IgD-negative memory B cell (primary cell): ENCODE data around the gene MFGE8. TPM values are rescaled to one million over a fixed set of nuclear protein-coding genes. Genes with fewer than 3 reads are reported as not detected.

Experiments
- H3K27ac Mint-ChIP-seq, 3 donors: one replicate each; pipeline ENCODE4 v1.8.0; 2020 to 2022; ENCODE audit warnings: mild to moderate bottlenecking in 3 of 3, mixed read lengths in 3 of 3, moderate library complexity in 1 of 3
- H3K27me3 Mint-ChIP-seq: one replicate; pipeline ENCODE4 v1.8.0; 2021; ENCODE audit warnings: mixed read lengths
- H3K36me3 Mint-ChIP-seq: one replicate; pipeline ENCODE4 v1.8.0; 2020; ENCODE audit warnings: mild to moderate bottlenecking, mixed read lengths
- H3K4me1 Mint-ChIP-seq, 3 donors: one replicate each; pipeline ENCODE4 v1.8.0; 2020 to 2022; ENCODE audit warnings: mixed read lengths in 3 of 3, mild to moderate bottlenecking in 1 of 3
- H3K4me3 Mint-ChIP-seq, 4 donors: one replicate each; pipeline ENCODE4 v1.8.0; 2020 to 2022; ENCODE audit warnings: mild to moderate bottlenecking in 4 of 4, mixed read lengths in 4 of 4, moderate library complexity in 3 of 4
- H3K9me3 Mint-ChIP-seq, 3 donors: one replicate each; pipeline ENCODE4 v1.8.0; 2020 to 2021; ENCODE audit warnings: mixed read lengths in 3 of 3, mild to moderate bottlenecking in 1 of 3
- polyA plus RNA-seq: library from polyadenylated mRNA; unstranded; fragments of 300-500 nt; fragmentation: Illumina TruSeq; gene quantifications from one replicate; pipeline ENCODE4 v1.2.3, GENCODE V29; 2021

MFGE8 gene
- polyA plus RNA-seq, 1 donor from 2014 or later: 4.8 TPM

- H3K4me1 Mint-ChIP-seq: peaks cover 6 to 10% (median 6%) of the 10 kb centered on the region in 3 donors
- no peaks in the 10 kb centered on the region for H3K9me3 Mint-ChIP-seq
- H3K27me3 Mint-ChIP-seq: peaks cover 13% of the 10 kb centered on the region
- H3K27ac Mint-ChIP-seq: no peak overlapping the region
- H3K4me3 Mint-ChIP-seq: no peak overlapping the region
- peaks cover 5% of the 10 kb centered on the region for H3K36me3 Mint-ChIP-seq
Observed at GRCh38 chr15:88897456-88898194, 15.6 kb downstream of the MFGE8 start.

- Mint-ChIP-seq H3K9me3 (no peaks in the 10 kb centered on the region), H3K36me3 (peaks cover 5% of the 10 kb centered on the region), H3K4me3 (peak overlapping the region in 1 of 4 donors; percentile 17), H3K27ac (no peak overlapping the region), H3K27me3 (peaks cover 13% of the 10 kb centered on the region), H3K4me1 (peaks cover 6 to 10% (median 6%) of the 10 kb centered on the region in 3 donors)
Observed at GRCh38 chr15:88897142-88897455, 16.1 kb downstream of the MFGE8 start.

- H3K36me3 Mint-ChIP-seq: peaks cover 2% of the 10 kb centered on the region
- H3K4me1 Mint-ChIP-seq: peaks cover 5 to 10% (median 6%) of the 10 kb centered on the region in 3 donors
- peaks cover 13% of the 10 kb centered on the region for H3K27me3 Mint-ChIP-seq
- no peaks in the 10 kb centered on the region for H3K9me3 Mint-ChIP-seq
- H3K4me3 Mint-ChIP-seq: peak overlapping the region in 2 of 4 donors; percentile 3 to 17
- H3K27ac Mint-ChIP-seq: no peak overlapping the region
Observed at GRCh38 chr15:88896333-88897033, 16.7 kb downstream of the MFGE8 start.

GRCh38 chr15:88894819-88895767 is 18.1 kb downstream of the MFGE8 start, which contains the start of gene HAPLN3:
TSS of gene HAPLN3 (minus strand) at chr15:88895544. CDS start at chr15:88887298, 8,246 bp downstream.
- no peak within 1 kb of the TSS for H3K27ac Mint-ChIP-seq

GRCh38 chr15:88894348-88894818 is 18.8 kb downstream of the MFGE8 start:
- Mint-ChIP-seq H3K4me3 (peak overlapping the region; percentile 51 to 92 (median 86)), H3K36me3 (no peaks in the 10 kb centered on the region), H3K27ac (no peak overlapping the region), H3K9me3 (no peaks in the 10 kb centered on the region), H3K27me3 (peaks cover 13% of the 10 kb centered on the region), H3K4me1 (peaks cover 3 to 10% (median 6%) of the 10 kb centered on the region in 3 donors)

More at GRCh38 chr15:88894819-88895767, 18.1 kb downstream of the MFGE8 start, which contains the start of gene HAPLN3:
- Mint-ChIP-seq H3K27me3 (peaks cover 13% of the 10 kb centered on the region), H3K36me3 (no peaks in the 10 kb centered on the region), H3K4me1 (peaks cover 3 to 10% (median 6%) of the 10 kb centered on the region in 3 donors), H3K4me3 (peak within 1 kb of the TSS; percentile 61 to 92 (median 86)), H3K9me3 (no peaks in the 10 kb centered on the region)

- Mint-ChIP-seq H3K27ac (no peak overlapping the region), H3K4me1 (peaks cover 3 to 8% (median 6%) of the 10 kb centered on the region in 3 donors), H3K4me3 (no peak overlapping the region), H3K9me3 (no peaks in the 10 kb centered on the region), H3K27me3 (peaks cover 13% of the 10 kb centered on the region), H3K36me3 (no peaks in the 10 kb centered on the region)
Observed at GRCh38 chr15:88891540-88892254, 21.5 kb downstream of the MFGE8 start.

GRCh38 chr15:88890495-88890894 is 22.7 kb downstream of the MFGE8 start:
- Mint-ChIP-seq H3K27ac (no peak overlapping the region), H3K36me3 (no peaks in the 10 kb centered on the region), H3K9me3 (no peaks in the 10 kb centered on the region)

GRCh38 chr15:88888719-88889118 is 24.5 kb downstream of the MFGE8 start:
- no peaks in the 10 kb centered on the region for H3K4me1 Mint-ChIP-seq
- no peak overlapping the region for H3K4me3 Mint-ChIP-seq
- no peak overlapping the region for H3K27ac Mint-ChIP-seq
- no peaks in the 10 kb centered on the region for H3K9me3 Mint-ChIP-seq
- H3K27me3 Mint-ChIP-seq: peaks cover 5% of the 10 kb centered on the region
- no peaks in the 10 kb centered on the region for H3K36me3 Mint-ChIP-seq

More at GRCh38 chr15:88890495-88890894, 22.7 kb downstream of the MFGE8 start:
- peaks cover 11% of the 10 kb centered on the region for H3K27me3 Mint-ChIP-seq
- H3K4me3 Mint-ChIP-seq: no peak overlapping the region
- peaks cover under 1 to 6% (median 4%) of the 10 kb centered on the region in 3 donors for H3K4me1 Mint-ChIP-seq

- Mint-ChIP-seq H3K4me1 (no peaks in the 10 kb centered on the region), H3K9me3 (no peaks in the 10 kb centered on the region), H3K27ac (no peak overlapping the region), H3K36me3 (no peaks in the 10 kb centered on the region), H3K27me3 (no peaks in the 10 kb centered on the region), H3K4me3 (no peak overlapping the region)
Observed at GRCh38 chr15:88887068-88887580, 26.1 kb downstream of the MFGE8 start.

GRCh38 chr15:88882785-88883184 is 30.4 kb downstream of the MFGE8 start:
- H3K4me3 Mint-ChIP-seq: no peak overlapping the region
- H3K4me1 Mint-ChIP-seq: no peaks in the 10 kb centered on the region
- no peaks in the 10 kb centered on the region for H3K27me3 Mint-ChIP-seq
- no peaks in the 10 kb centered on the region for H3K9me3 Mint-ChIP-seq
- H3K27ac Mint-ChIP-seq: no peak overlapping the region
- H3K36me3 Mint-ChIP-seq: no peaks in the 10 kb centered on the region

GRCh38 chr15:88881775-88882174 is 31.4 kb downstream of the MFGE8 start:
- Mint-ChIP-seq H3K27ac (no peak overlapping the region), H3K9me3 (no peaks in the 10 kb centered on the region), H3K27me3 (no peaks in the 10 kb centered on the region), H3K4me1 (no peaks in the 10 kb centered on the region), H3K36me3 (no peaks in the 10 kb centered on the region), H3K4me3 (no peak overlapping the region)

GRCh38 chr15:88880944-88881740 is 32.0 kb downstream of the MFGE8 start:
- Mint-ChIP-seq H3K9me3 (no peaks in the 10 kb centered on the region), H3K27ac (no peak overlapping the region), H3K4me3 (no peak overlapping the region), H3K27me3 (no peaks in the 10 kb centered on the region), H3K36me3 (peaks cover 4% of the 10 kb centered on the region), H3K4me1 (no peaks in the 10 kb centered on the region)

GRCh38 chr15:88878720-88879184 is 34.4 kb downstream of the MFGE8 start:
- H3K36me3 Mint-ChIP-seq: peaks cover 4% of the 10 kb centered on the region
- no peak overlapping the region for H3K27ac Mint-ChIP-seq
- no peaks in the 10 kb centered on the region for H3K27me3 Mint-ChIP-seq
- H3K4me3 Mint-ChIP-seq: no peak overlapping the region
- H3K9me3 Mint-ChIP-seq: no peaks in the 10 kb centered on the region
- H3K4me1 Mint-ChIP-seq: no peaks in the 10 kb centered on the region
